HG03196 (cell line): ENCODE data around the gene THRA.
A peak's percentile ranks its signal among the peaks of the same experiment; 100 is the strongest.

Experiments used
- ATAC-seq: cut with Tn5 transposase; IDR thresholded peaks from one replicate; pipeline ENCODE4 v1.9.1; 2021; ENCODE audit not compliant: unreplicated experiment

THRA gene

DNA sequence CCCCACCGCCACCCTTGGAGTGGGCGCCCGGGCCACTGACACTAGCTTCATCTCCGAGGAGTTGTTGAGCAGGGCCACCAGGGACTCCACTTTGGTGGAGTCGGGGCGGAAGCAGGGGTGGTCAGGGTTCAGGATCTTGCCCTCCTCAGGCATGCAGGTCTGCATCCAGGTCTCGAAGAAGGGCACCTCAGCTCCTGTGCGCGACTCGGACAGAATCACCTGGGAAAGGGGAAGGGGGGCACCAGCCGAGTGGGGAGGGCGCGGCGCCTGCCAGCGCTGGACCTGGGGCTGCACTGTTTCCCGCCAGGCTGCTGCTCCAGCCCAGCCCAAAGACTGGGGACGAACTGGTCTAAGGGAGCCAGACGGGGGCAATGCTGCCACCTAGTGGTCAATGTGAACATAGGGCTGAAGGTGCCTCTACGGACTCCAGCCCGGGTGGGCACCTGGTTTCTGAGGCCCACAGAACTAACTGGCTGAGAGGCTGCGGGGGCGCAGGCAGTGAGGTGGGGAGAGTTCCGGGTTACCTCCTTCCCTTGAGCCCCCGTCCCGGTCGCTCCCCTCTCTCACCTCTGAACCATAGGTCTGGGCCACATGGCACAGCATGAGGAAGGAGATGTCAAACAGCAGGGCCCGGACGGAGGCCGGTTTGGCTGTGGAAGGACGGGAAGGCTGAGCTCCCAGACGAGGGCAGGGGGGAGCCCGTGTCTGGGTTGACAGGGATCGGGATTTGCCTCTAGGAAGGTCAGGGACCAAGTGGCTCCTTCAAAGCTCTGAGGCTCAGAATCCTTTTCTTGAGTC is 35.8 kb upstream of the THRA start:
- no peak for ATAC-seq

DNA sequence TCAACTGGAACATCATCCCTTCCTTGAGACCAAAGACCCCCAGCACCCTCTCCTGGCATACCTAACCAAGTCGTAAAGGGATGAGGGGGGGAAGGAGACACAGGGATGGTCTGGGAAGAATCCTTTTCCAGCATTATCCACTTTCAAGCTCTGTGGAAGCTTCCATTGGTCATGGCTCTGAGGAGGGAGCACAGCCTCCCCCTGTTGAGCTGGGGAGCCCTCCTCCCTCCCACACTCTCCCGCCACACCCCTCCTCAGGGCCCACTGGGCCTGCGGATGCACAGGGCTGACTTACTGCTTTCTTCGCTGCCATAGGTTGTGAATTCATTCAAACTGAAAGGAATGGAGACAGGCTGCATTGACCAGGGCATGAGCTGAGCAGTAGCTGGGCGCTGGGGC is 35.2 kb upstream of the THRA start:
- no peak for ATAC-seq

DNA sequence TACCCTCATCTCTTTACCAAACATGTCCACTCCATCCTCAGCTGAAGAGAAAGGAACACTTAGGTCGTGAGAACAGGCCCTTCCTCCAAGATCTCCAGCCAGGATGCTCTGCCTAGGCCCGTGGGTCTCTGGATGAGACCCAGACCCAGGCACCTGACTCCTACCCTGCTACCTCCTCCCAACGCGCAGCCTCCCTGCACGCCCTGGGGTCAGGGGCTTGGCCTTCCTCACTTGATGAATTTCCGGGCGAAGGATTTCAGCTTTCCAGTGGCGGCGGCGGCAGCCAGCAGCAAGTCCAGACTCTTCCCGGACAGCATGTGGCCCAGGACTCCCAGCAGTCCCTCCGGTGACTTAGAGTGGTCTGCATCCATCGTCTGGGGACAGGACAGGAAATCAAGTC is 34.2 kb upstream of the THRA start:
- ATAC-seq: no peak

DNA sequence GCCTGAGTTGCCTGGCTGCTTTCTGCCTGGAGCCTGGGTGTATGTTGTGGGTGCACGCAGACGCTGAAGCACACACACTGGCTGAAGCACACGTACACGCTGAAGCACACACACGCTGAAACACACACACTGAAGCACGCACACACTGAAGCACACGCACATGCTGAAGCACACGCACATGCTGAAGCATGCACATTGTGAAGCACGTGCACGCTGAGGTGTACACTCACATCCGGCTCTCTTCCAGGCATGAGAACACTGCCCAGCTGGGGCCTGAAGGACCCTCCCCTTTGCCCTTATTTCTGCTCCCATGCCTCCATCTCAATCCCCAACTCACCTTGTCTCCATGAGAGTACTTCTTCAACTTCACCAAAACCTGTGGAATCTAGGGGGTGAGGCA is 31.1 kb upstream of the THRA start:
- ATAC-seq: no peak

DNA sequence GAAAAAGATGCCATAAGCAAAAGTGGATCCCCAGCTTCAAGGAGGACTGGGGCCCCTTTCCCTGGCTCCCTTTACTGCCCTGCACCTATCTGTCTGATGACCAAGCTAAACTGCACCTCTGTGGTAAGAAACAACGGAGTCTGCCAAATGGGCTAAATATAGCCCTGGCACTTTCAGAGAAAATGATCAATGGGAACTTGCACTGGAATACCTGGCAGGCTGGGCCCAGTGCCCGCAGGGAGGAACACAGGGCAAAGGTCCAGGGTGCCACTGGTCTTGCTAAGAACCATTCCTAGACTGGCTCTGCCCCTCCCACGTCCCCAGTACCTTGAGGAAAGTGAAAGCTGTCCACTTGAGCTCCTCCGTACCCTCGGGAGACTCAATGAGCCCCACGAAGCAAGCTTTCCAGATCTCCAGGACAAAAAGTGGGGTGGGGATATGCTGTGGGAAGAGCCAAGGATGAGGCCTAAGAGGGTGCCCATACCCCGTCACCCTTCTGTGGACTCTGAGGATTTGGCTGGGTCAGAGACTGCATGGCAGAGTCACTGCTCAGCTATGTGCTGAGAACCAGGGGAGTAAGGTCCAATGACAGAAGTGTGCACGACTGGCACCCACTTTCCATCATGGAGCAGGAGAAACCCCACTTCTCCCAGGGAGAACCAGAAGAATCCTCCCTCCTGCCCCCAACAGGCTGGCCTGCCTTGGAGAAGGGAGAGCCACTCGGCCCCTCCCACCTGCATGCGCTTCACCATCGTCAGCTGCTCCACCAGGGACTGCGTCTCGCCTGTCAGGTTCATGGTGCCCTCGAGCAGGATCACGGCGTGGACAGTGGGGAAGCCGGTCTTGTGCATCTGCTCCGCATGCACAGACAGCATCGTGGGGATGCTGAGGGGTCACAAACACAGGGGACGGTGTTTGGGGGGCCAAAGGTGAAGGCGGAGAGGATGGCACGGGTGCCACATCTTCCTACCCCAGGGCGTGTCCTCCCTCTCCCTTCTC is 30.1 kb upstream of the THRA start:
- no peak for ATAC-seq

DNA sequence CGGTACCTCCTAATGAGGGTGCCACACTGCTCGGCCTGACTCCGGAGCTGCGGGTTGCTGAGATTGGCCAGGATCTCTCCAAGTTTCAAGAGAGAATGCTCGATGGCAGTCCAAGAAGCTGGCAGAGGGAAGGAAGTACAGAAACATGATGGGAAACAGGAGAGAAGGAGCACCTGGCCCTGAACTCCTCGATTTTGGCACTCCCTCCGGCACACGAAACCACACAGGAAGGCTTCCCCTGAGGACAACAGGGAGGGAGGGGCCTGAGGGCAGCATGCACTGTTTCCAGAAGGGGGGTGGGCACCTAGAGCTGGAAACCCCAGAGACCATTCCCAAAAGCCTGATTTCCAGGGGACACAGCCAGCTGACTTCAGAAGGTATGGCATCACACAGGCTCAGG is 29.4 kb upstream of the THRA start:
- no peak for ATAC-seq

DNA sequence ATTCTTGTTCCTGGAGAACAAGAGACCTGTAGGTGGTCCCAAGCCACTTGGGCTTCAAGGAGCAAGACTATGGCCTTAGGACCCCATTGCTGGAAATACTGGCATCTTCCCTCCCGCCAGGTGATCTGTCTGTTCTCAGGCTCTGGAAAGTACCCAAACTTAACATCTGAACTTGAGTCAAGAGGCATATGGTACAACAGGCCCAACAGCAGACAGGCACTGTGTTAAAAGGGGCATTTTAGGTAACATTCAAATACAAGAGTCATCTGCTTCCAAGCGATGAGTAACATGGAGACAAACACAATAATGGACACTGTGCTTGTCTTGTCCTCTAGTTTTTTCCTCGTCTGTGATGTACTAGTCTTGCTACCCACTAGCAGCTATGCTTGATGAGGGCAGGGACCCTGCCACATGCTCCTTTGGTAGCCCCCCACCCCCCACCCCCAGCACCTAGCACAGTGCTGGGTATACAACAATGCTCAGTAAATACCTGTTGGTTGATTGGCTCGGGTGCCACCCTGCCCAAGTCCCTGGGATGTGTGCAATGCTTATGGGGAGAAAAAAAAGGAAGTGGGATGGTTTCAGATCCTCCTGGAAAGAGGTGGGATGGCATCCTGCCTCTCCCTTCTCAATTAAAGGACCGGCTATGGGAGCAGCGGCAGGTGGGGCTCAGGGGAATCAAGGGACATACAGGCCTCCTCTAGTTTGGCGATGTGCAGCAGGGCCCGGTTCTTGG is 28.2 kb upstream of the THRA start:
- no peak for ATAC-seq

DNA sequence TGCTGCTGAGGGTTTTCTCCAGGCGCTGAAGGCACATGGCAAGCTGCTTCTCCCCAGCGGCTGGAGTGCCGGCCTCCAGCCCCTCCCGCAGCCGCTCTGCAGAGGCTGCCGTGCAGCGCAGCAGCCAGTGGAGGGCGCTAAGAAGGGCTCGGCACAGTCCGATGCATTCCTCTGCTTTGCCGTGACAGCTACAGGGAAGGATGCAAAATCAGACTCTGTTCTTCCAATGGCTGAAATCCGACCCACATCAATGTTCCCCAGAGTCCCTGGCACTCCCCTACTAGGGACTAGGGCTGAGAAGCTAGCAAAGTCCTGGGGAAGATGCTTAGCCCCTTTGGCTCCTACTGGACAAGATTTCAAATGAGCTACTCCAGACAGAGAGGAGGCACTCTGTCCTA is 27.6 kb upstream of the THRA start:
- ATAC-seq: no peak

DNA sequence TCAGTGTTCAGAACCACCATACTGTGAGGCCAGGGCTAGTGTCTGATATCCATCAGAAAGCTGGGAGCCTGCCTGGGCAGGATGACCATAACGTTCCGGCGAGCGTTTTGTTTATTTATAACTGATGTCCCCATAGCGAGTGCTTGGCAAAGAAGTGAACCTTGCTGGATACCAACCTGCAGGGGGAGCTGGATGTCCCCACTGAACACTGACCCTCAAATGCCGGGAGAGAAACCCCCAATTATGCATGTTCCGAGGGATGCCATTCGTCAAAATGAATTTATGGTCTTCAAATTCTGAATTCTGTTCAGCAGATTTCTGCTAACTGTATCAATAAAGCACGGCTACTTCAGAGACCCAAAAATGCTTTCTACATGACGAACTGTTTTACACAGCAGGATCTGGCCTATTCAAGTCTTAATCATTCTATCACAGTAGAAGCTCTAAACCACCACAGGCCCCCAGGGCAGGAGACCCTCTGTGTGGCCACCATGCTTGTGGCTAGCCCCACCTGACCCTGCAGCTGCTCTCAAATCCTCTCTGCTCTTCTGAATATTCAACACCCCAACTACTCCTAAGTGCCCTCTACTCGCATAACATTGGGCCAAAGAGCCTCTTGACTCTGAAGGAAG is 23.8 kb upstream of the THRA start:
- no peak for ATAC-seq

DNA sequence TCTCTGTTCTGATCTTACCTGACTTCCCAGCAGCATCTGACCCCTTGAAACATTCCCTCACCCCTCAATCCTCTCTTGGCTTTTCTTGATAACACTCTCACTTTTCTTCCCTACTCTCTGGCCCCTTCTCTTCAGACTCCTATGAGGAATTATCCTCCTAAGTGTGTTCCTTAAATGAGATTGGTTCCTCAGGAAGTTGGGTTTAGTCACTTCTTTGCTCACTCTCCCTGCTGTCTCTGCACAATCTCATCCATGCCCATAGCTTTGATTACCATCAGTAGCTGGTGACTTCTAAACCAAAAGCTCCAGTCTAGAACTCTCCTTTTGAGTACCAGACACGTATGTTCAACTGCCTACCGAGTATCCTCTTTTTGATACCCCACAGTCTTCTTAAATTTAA is 21.6 kb upstream of the THRA start:
- no peak for ATAC-seq

DNA sequence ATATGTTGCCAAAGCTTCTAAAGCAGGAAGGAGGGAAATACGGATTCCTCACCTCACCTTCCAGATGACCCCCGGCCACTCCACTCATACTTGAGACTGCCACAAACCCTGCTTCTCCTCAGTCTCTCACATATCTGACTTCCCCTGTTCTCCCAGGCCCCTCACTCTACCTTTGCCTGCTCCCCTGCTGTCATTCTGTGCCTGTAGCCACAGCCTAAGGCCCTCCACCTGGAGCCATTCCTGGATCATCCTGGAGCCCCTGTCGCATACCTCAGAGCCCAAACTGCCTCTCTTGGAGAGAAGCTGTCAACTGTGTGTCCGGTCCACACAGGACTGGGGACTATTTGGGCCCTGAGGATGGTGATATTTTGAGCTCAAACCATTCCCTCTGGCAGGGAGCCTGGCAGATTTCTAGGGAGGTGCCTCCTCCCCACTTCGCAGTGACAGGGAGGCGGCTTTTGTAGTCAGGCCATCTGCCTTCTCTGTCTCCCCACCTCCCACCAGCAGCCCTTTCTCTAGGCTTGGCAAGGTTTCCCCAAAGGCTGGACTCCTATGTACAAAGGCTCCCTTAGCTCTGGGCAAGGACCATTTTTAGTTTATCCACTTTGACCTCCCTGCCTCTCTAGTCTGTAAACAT is 6.3 kb upstream of the THRA start:
- ATAC-seq: no peak

DNA sequence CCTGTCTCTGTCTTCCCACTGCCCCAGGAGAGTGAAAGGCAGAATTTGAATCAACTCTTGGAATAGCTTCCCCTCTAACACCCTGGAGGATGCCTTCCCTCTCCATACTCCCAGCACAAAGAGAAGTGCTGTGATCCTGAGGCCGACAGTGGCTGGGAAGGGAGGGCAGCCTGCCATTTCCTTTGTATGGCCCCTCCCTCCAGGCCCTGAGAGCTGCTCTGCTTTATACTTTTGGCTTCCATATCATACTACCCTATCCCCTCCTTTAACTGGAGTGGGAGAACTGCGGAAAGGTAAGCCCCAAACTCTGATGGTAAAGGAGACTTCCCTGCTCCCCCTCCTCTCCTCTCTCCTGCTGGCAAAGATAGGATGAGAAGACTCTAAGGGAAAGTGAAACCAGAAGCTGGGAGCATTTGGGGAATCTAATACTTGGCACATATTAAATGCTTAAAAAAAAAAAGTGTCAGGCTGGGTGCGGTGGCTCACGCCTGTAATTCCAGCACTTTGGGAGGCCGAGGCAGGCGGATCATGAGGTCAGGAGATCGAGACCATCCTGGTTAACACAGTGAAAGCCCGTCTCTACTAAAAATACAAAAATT is 4.5 kb upstream of the THRA start:
- ATAC-seq: no peak

DNA sequence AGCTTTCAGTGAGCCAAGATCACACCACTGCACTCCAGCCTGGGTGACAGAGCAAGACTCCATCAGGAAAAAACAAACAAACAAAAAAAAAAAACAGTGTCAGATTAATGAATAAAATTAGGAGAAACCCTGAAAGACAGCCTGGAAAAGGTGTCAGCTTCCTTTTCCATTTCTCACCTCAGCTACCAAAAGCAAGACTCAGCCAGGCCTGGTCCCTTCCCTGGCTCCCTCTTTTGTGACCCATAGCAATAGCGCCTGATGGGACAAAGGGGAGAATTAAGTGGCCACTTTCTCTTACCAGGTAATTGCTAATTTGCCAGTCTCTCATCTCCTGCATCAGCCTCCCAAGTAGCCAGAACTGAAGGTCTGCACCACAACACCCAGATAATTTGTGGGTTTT is 3.9 kb upstream of the THRA start:
- ATAC-seq: no peak

DNA sequence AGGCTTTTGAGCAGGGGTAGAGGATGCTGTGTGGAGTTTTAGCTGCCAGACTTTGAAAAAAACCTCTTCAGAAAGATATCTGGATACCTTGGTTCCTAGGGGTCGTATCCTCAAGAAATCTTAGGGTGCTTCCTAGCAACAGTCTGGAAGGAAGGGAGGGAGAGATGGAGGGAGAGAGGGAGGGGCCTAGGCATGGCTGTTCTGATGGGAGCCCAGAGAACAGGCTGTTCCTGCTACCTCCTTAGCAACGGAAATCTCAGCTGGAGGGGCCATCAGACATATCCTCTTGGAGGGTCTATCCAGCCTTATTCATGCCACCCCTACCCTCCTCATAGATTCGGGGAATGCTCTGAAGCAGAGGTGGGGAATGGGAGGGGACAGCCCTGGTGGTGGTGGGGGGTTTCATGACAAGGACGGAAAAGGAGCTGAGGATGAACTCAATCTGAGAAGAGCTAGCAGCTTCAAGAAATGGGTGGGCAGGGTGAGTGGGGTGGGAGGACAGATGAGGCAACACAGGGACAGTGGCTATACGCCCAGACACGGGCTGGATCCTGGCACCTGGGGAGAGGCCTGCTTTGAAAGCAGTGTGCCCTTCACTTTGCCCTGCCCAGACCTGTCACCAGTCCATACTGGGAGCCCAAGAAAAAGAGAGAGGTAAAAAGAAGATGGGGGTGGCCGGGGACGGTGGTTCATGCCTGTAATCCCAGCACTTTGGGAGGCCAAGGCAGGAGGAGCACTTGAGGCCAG is 2.9 kb upstream of the THRA start:
- no peak for ATAC-seq

DNA sequence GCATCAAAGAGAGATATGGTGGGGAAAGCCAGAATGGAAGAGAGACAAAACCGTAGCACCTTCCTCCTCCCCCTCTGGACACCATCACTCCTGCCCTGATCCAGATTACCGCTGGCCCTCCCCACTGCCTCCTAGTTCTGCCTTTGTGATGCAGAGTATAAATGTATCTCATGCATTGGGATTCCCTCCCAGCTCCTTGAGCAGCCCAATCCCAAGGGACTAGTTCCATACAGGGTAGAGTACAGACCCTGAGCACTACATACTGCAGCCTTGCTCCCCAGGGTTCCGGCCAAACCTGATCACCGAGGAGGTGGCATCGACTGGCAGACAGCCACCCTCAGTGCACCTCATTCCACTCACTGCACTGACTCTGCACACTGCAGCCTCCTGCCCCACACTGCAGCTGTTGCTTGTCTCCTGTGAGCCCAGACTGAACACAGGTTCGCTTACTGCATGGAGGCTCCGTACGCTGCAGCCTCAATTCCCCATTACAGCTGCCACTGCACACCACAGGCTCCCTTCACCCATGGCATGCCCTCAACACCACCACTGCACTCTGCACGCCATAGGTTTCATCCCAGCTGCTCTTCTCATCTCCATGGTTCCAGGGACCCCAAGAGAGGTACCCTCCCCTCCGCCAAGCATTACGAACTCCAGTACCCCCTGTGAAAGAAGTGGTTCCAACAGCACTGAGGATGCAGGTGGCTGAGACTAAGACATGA is 1.7 kb upstream of the THRA start:
- ATAC-seq: no peak

DNA sequence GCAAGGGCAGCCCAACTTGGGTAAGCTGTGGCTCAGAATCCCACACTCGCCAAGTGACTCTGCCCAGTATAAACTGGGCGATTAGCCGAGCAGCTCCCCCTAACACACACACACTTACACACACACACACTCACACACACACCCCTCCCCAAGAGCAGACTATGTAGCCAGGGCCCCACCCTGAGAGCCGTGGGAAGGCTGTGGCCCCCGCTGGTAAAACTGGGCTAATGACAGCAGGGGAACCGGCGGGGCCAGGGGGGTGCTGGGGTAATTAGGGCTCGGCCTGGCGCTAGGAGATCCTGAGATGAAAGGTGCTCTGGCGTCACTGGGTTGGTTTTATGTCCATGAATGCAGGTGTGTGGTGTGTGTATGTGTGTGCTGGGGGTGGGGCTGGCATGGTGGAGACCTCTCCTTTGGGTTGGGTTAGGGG is 1.1 kb upstream of the THRA start:
- ATAC-seq: no peak

DNA sequence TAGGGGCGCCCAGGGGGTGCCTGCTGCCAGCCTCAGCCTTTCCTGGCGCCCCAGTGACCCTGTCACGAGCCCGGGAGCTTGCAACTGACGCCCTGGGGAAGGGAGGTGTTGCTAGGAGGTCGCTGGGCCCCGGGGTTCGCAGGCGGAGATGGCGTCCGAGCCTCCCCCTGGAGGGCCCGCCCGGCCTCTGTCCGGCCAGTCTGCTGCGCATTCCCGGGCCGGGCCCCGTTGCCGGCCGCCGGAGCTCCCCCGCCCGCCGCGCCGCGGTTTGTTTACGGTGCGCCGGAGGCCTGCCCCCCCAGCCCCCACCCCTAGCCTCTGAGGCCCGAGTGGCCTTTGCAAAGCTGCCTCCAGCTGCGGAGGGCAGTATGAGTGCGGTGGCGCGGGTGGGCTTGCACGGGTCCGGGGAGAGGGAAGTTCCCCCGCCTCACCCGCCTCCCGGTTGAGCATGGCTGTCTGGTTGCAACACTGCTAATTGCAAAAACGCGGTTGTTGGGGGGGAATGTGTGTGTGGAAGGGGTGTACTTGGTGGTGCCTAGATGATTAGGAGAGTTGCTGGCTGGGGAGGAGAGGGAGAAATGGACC is 514 bp downstream of the THRA start:
- ATAC-seq: peak; percentile 23

DNA sequence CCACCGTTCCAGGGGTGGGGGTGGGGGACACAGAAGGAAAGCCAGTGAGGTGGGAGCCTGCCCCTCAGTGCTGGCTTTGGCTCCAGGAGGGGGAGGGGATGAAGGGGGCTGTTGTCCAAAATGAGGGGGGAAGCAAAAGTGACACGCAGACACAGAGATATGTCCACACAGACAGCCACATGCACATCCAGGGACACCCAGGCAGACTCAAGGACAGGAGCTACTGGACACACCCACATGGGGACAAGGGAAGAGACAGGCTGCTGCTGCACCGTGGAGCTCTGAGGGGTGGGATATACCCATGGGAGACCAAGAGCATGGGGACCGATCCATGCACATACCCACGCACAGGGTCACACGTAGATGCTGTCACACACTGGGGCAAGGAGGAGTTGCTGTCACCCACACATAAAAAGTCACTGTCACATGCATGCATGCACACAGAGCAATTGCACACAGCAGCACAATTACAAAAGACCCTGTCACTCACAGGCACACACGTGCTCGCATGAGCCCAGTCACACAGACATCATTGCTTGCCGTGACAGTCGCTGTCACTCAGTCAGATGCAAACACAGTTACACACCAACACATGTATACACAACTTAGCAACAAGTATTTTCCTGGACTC is 1.3 kb downstream of the THRA start:
- ATAC-seq: no peak
